MCF 10A (cell line): ENCODE data around the gene SLC38A10. TPM values are rescaled to one million over a fixed set of nuclear protein-coding genes. Genes with fewer than 3 reads are reported as not detected.

ENCODE experiments used
- BruUV-seq: library from RNA; stranded (reverse); fragments of 400-500 nt; replicated peaks from 2 replicates; lab custom pipeline; 2021; lab: Mats Ljungman, UMichigan
- CTCF ChIA-PET: fragments of 300-600 bp; sonication (Branson Sonifier 250); formaldehyde crosslinking; extraction: SDS; loops from one replicate; lab custom pipeline; 2021; ENCODE audit warnings: antibody characterized with exemption, inconsistent platforms; lab: Yijun Ruan, JAX
- POLR2A ChIA-PET: fragments of 300-600, 350-650 bp; sonication (Branson Sonifier 250); formaldehyde crosslinking; extraction: SDS; loops from one replicate; lab custom pipeline; 2020; ENCODE audit warnings: antibody characterized with exemption, inconsistent platforms; lab: Yijun Ruan, JAX
- DNase-seq: peaks from one replicate; pipeline ENCODE4 v3.0.0-alpha.2; 2018; ENCODE audit not compliant: unreplicated experiment
- H3K27ac Mint-ChIP-seq: one replicate; pipeline ENCODE4 v1.8.0; 2022; ENCODE audit warnings: mild to moderate bottlenecking, low read depth, mixed read lengths; ENCODE audit not compliant: unreplicated experiment
- H3K27me3 Mint-ChIP-seq: one replicate; pipeline ENCODE4 v1.8.0; 2022; ENCODE audit warnings: mixed read lengths; ENCODE audit not compliant: insufficient read depth, unreplicated experiment
- H3K36me3 Mint-ChIP-seq: one replicate; pipeline ENCODE4 v1.8.0; 2022; ENCODE audit warnings: mild to moderate bottlenecking, moderate library complexity, mixed read lengths; ENCODE audit not compliant: insufficient read depth, unreplicated experiment
- H3K4me1 Mint-ChIP-seq: one replicate; pipeline ENCODE4 v1.8.0; 2022; ENCODE audit warnings: mixed read lengths; ENCODE audit not compliant: insufficient read depth, unreplicated experiment
- H3K4me3 Mint-ChIP-seq: one replicate; pipeline ENCODE4 v1.8.0; 2022; ENCODE audit warnings: mild to moderate bottlenecking, moderate library complexity, mixed read lengths; ENCODE audit not compliant: unreplicated experiment
- H3K9me3 Mint-ChIP-seq: one replicate; pipeline ENCODE4 v1.8.0; 2022; ENCODE audit warnings: mixed read lengths; ENCODE audit not compliant: unreplicated experiment
- CTCF ChIP-seq: fragments of 200-600 bp; IDR thresholded peaks from one replicate; pipeline ENCODE4 v1.8.0; 2022; ENCODE audit warnings: antibody characterized with exemption, mild to moderate bottlenecking; ENCODE audit not compliant: unreplicated experiment
- intact Hi-C: fragments of 100-400 bp; cut with micrococcal nuclease; formaldehyde crosslinking; loops from 2 replicates; pipeline ENCODE4 v1.14.1; 2022
- total RNA-seq: library from RNA; stranded (reverse); gene quantifications from 2 replicates; pipeline ENCODE4 v1.2.3, GENCODE V29; 2022

SLC38A10 gene
- total RNA-seq, 1 experiment from 2014 or later = 98.2 TPM

DNA sequence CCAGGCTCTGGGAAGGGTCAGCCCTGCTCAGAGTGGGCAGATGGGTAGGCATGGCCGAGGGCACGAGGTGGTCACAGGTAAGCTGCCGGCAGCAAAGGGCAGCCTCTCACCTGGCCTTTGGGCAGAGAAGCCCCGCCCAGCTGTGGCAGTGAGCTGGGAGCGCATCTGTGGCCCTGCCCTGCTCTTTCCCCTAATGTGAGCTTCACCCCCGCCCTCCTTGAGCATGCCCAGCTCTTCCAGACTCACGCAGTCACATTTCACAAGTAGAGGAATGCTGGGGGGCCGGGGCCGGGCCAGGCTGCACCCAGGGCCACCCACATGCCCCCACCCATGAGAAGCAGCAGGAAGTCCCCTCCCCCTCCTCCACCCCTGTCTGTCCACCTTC lies 40.7 kb upstream of the SLC38A10 start:
- DNase-seq = peak; percentile 46
- intact Hi-C loops = no loop called here
- H3K27me3 Mint-ChIP-seq = no peaks in the 10 kb centered on the region
- POLR2A ChIA-PET = interaction anchor here (1.4 kb wide), 1 partner anchor 40 kb away, joined by 3 read pairs; the partner anchor contains the start of gene SLC38A10
- no peak overlapping the region for H3K4me3 Mint-ChIP-seq
- peaks cover 12% of the 10 kb centered on the region for H3K36me3 Mint-ChIP-seq
- CTCF ChIA-PET = interaction anchor here (0.6 to 1.6 kb wide), 3 partner anchors 63 to 280 kb away, joined by 3 to 5 read pairs (median 3); no protein-coding TSS in a partner anchor
- no TSS peak for BruUV-seq
- no peak overlapping the region for H3K27ac Mint-ChIP-seq
- peaks cover 5% of the 10 kb centered on the region for H3K4me1 Mint-ChIP-seq
- no peaks in the 10 kb centered on the region for H3K9me3 Mint-ChIP-seq
- no peak for TF ChIP-seq CTCF

DNA sequence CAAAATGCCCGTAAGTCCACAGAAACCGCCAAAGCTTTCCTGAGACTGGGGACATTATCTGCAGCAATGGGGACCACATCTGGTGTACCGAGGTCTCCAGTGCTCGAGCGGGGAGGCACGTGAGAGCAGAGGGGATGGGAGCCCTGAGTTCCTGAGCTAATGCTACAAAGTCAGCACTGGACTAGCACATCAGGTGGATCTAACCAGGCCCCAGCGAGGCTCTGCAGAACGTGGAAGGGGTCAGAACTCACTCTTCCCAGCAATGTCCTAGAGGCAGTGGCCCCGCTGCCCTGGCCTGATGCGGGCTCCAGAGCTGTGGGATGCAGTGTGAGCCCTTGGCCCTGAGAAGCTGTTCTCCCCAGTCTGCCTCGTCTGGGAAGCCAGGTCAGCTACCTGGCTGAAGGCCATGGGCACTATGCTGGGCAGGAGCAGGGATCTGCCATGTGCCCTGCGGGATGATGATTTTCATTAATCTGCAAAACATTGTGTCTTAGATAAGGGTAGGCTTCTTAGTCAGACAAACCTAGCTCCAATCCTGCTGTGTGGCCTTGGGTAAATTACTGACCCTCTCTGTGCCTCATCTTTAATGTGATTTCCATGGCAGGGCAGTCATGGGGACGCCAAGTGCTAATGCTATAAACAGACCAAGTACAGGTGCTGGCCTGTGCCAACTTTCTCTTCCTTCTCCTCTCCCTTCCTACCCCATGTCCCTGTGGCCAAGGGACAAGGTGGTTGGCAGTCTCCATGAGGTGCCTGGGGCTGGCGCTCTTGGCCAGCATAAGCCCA lies 40.1 kb upstream of the SLC38A10 start:
- Mint-ChIP-seq H3K27me3 (no peaks in the 10 kb centered on the region), H3K9me3 (no peaks in the 10 kb centered on the region), H3K27ac (no peak overlapping the region), H3K36me3 (peaks cover 7% of the 10 kb centered on the region), H3K4me3 (no peak overlapping the region), H3K4me1 (peaks cover 9% of the 10 kb centered on the region)
- POLR2A ChIA-PET = interaction anchor here (1.4 kb wide), 1 partner anchor 40 kb away, joined by 3 read pairs; the partner anchor contains the start of gene SLC38A10
- no peak for TF ChIP-seq CTCF
- CTCF ChIA-PET = interaction anchor here (1.4 to 1.6 kb wide), 2 partner anchors 64 to 149 kb away, joined by 3 to 5 read pairs; no protein-coding TSS in a partner anchor
- DNase-seq = no peak
- no TSS peak for BruUV-seq
- intact Hi-C loops = no loop called here

DNA sequence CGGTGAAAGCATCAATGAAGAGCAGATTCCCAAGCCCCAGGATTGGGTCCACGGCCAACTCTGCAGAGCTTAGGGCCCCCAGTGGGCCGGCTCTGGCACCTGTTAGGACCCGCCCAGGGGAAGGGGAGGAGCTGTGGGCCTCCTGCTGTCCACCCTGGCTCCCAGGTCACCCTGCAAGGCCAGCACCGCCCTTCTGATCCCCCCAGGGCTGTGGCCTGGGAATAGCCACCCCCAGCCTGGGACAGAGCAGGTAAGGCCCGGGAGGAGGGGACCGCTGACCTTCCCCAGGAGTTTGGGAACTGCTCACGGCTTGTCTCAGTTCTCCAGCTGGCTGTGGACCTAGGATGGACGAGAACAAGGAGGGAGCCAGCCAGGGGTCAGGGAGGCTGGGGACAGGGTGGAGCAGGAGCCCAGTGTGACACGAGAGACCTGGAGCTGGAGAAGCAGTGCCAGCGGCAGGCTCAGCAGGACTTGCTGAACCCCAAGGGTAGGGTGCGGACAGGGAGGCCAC lies 39.3 kb upstream of the SLC38A10 start:
- no peaks in the 10 kb centered on the region for H3K27me3 Mint-ChIP-seq
- no TSS peak for BruUV-seq
- no peaks in the 10 kb centered on the region for H3K9me3 Mint-ChIP-seq
- intact Hi-C loops = no loop called here
- H3K4me3 Mint-ChIP-seq = no peak overlapping the region
- POLR2A ChIA-PET = no interaction called here
- TF ChIP-seq CTCF = no peak
- CTCF ChIA-PET = interaction anchor here (1.6 kb wide), 1 partner anchor 64 kb away, joined by 5 read pairs; no protein-coding TSS in a partner anchor
- DNase-seq = no peak
- peaks cover 7% of the 10 kb centered on the region for H3K36me3 Mint-ChIP-seq
- H3K4me1 Mint-ChIP-seq = peaks cover 15% of the 10 kb centered on the region
- H3K27ac Mint-ChIP-seq = no peak overlapping the region

- CTCF ChIA-PET = no interaction called here
- no TSS peak for BruUV-seq
- no peak for TF ChIP-seq CTCF
- Mint-ChIP-seq H3K4me1 (peaks cover 20% of the 10 kb centered on the region), H3K27me3 (no peaks in the 10 kb centered on the region), H3K27ac (no peak overlapping the region), H3K9me3 (no peaks in the 10 kb centered on the region), H3K36me3 (peaks cover 7% of the 10 kb centered on the region), H3K4me3 (no peak overlapping the region)
- no peak for DNase-seq
- intact Hi-C loops = no loop called here
- POLR2A ChIA-PET = no interaction called here
Measured at GRCh38 chr17:81333616-81334368, 38.7 kb upstream of the SLC38A10 start.
